ENCODE data around the gene ASNSD1.

- TF ChIP-seq, protein P1, sequence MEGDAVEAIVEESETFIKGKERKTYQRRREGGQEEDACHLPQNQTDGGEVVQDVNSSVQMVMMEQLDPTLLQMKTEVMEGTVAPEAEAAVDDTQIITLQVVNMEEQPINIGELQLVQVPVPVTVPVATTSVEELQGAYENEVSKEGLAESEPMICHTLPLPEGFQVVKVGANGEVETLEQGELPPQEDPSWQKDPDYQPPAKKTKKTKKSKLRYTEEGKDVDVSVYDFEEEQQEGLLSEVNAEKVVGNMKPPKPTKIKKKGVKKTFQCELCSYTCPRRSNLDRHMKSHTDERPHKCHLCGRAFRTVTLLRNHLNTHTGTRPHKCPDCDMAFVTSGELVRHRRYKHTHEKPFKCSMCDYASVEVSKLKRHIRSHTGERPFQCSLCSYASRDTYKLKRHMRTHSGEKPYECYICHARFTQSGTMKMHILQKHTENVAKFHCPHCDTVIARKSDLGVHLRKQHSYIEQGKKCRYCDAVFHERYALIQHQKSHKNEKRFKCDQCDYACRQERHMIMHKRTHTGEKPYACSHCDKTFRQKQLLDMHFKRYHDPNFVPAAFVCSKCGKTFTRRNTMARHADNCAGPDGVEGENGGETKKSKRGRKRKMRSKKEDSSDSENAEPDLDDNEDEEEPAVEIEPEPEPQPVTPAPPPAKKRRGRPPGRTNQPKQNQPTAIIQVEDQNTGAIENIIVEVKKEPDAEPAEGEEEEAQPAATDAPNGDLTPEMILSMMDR (IDR thresholded peaks at IDR 0.05), result no peak
- TF ChIP-seq POLR2A (IDR thresholded peaks at IDR 0.05) (no peak), EP300 (IDR thresholded peaks at IDR 0.05) (no peak)
Observed at GRCh38 chr2:189651284-189651683, 10.0 kb upstream of the ASNSD1 start.

All from ovary (tissue), 3 donors.